Measurements from ENCODE around the gene QPCT. TPM values are rescaled to one million over a fixed set of nuclear protein-coding genes. Genes with fewer than 3 reads are reported as not detected.

Gene QPCT
- total RNA-seq, 1 experiment from 2014 or later: not detected

DNA sequence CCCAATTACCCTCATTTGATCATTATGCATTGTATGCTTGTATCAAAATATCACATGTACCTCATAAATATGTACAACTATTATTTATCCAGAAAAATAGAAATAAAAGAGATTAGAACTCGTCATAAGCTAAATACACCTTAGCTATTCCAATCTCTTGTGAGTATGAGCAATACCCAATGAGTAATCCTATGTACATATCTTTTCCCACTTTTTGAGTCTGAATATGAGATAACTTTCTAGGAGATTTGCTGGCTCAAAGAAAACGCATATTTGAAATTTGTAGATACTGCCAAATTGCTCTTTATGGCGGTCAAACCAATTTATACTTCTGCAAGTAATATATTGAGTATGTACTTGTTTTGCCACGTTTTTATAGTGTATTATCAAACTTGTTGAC, 43.9 kb upstream of the QPCT start:
- H3K4me3 Mint-ChIP-seq: no peak overlapping the region
- Histone ChIP-seq H3K23ac (ENCODE audit: insufficient read length, low read depth, low read length) (no peak overlapping the region), H3K4me1 (ENCODE audit: insufficient read depth, low read length) (no peaks in the 10 kb centered on the region), H3K9ac (ENCODE audit: extremely low read depth, insufficient read length, low read length) (no peak overlapping the region), H3K27me3 (ENCODE audit: insufficient read depth, low read length) (no peaks in the 10 kb centered on the region), H3K4me2 (ENCODE audit: insufficient read depth, insufficient read length, low read length) (no peak overlapping the region), H3K23me2 (ENCODE audit: insufficient read length, low read depth, low read length, poor library complexity, severe bottlenecking) (no peaks in the 10 kb centered on the region), H3K79me1 (ENCODE audit: insufficient read depth, low read depth, low read length, poor library complexity, severe bottlenecking) (peaks cover 6% of the 10 kb centered on the region), H3K9me3 (ENCODE audit: control insufficient read depth, low read depth, low read length) (no peaks in the 10 kb centered on the region), H3K4ac (ENCODE audit: low read depth, low read length) (no peak overlapping the region), H3T11ph (ENCODE audit: low read length) (no peak overlapping the region), H3K18ac (ENCODE audit: insufficient read length, low read depth, low read length) (no peak overlapping the region), H2AK5ac (ENCODE audit: insufficient read length, low read length) (no peak overlapping the region), H3K27ac (ENCODE audit: insufficient read length, low read depth, low read length) (no peak overlapping the region), H4K8ac (replicated peaks; ENCODE audit: insufficient read length, low read depth, low read length) (no peak overlapping the region), H3K56ac (ENCODE audit: insufficient read length, low read depth, low read length) (no peak overlapping the region), H2BK15ac (ENCODE audit: low read depth, low read length) (no peak overlapping the region), H4K5ac (ENCODE audit: insufficient read length, low read depth, low read length) (no peak overlapping the region), H2BK20ac (ENCODE audit: low read depth, low read length, poor library complexity, severe bottlenecking) (no peak overlapping the region), H2BK5ac (ENCODE audit: insufficient read length, low read length) (no peak overlapping the region), H2AFZ (ENCODE audit: low read length) (no peak overlapping the region), H4K91ac (ENCODE audit: insufficient read length, low read depth, low read length) (no peak overlapping the region), H3K79me2 (ENCODE audit: insufficient read depth, low read length) (peaks cover 3% of the 10 kb centered on the region; the same call in 1 of the 2 replicates), H3K14ac (ENCODE audit: insufficient read depth, low read length) (no peak overlapping the region), H2BK12ac (ENCODE audit: insufficient read length, low read depth, low read length) (no peak overlapping the region), H2BK120ac (ENCODE audit: low read depth, low read length, poor library complexity, severe bottlenecking) (no peak overlapping the region), H4K20me1 (ENCODE audit: control insufficient read depth, insufficient read depth, insufficient read length) (no peaks in the 10 kb centered on the region)
- H3K27ac Mint-ChIP-seq: no peak overlapping the region
- peaks cover 28 to 31% of the 10 kb centered on the region in 2 experiments for H3K4me1 Mint-ChIP-seq
- H3K9me3 Mint-ChIP-seq: no peaks in the 10 kb centered on the region
- WGBS (ENCODE audit: extremely low coverage, insufficient read length, low lambda C conversion rate): no CpG with 5 or more reads among the region's 4 CpGs
- no peak for DNase-seq
- no peaks in the 10 kb centered on the region for H3K27me3 Mint-ChIP-seq (ENCODE audit: low read depth)
- TF ChIP-seq, protein P1, sequence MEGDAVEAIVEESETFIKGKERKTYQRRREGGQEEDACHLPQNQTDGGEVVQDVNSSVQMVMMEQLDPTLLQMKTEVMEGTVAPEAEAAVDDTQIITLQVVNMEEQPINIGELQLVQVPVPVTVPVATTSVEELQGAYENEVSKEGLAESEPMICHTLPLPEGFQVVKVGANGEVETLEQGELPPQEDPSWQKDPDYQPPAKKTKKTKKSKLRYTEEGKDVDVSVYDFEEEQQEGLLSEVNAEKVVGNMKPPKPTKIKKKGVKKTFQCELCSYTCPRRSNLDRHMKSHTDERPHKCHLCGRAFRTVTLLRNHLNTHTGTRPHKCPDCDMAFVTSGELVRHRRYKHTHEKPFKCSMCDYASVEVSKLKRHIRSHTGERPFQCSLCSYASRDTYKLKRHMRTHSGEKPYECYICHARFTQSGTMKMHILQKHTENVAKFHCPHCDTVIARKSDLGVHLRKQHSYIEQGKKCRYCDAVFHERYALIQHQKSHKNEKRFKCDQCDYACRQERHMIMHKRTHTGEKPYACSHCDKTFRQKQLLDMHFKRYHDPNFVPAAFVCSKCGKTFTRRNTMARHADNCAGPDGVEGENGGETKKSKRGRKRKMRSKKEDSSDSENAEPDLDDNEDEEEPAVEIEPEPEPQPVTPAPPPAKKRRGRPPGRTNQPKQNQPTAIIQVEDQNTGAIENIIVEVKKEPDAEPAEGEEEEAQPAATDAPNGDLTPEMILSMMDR (conservative IDR thresholded peaks at IDR 0.05): no peak
- peaks cover 4 to 10% (median 7%) of the 10 kb centered on the region in 3 experiments; a peak in 5 of 7 replicates for H3K36me3 Mint-ChIP-seq (ENCODE audit: insufficient read depth in 1 of 3, low read depth in 3 of 3)

Data from H9 (cell line).